BE2C (cell line): ENCODE measurements around the gene RXRB.
"Not testable (repeated sequence)": the region's sequence is repeated elsewhere in the genome, so short reads cannot be mapped to it uniquely, and the experiment has no call there.

Experiments used
- DNase-seq: peaks from one replicate; pipeline ENCODE4 v3.0.0-alpha.2; 2020
- H3K27me3 ChIP-seq: fragments of 250-450 bp; sonication (Bioruptor Pico); 2 replicates; pipeline ENCODE4 v1.5.1; 2020; ENCODE audit warnings: mild to moderate bottlenecking
- H3K36me3 ChIP-seq: fragments of 250-450 bp; sonication (Bioruptor Pico); 2 replicates; pipeline ENCODE4 v1.5.1; 2020; ENCODE audit warnings: mild to moderate bottlenecking
- H3K4me1 ChIP-seq: fragments of 250-450 bp; sonication (Bioruptor Pico); 2 replicates; pipeline ENCODE4 v1.5.1; 2020
- H3K4me3 ChIP-seq: 2 replicates; pipeline ENCODE4 v1.5.1; 2011; ENCODE audit warnings: low read depth, low read length
- H3K9me3 ChIP-seq: fragments of 250-450 bp; sonication (Bioruptor Pico); 2 replicates; pipeline ENCODE4 v1.5.1; 2020
- TF ChIP-seq, protein P1 (sequence below): IDR thresholded peaks from 2 replicates; pipeline ENCODE4 v1.5.1; 2012; ENCODE audit warnings: mild to moderate bottlenecking, low read depth, low read length

The RXRB gene

GRCh38 chr6:33151050-33151449, 49.4 kb downstream of the RXRB start:
- no peak for DNase-seq

DNA sequence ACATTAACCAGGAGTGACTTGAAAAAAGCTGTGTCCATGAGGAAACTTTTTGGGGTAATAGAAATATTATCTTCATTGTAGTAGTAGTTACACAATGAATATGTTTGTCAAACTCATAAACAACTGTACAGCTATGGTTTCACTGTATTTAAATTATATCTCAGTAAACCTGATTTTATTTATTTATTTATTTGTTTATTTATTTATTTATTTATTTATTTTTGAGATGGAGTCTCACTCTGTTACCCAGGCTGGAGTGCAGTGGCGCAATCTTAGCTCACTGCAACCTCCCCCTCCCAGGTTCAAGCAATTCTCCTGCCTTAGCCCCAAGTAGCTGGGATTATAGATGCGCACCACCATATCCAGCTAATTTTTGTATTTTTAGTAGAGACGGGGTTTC, 49.9 kb downstream of the RXRB start:
- not testable (repeated sequence) for H3K4me3 ChIP-seq, H3K36me3 ChIP-seq, H3K4me1 ChIP-seq, H3K9me3 ChIP-seq, DNase-seq
- peaks cover 27% of the 10 kb centered on the region for H3K27me3 ChIP-seq

More at GRCh38 chr6:33151050-33151449, 49.4 kb downstream of the RXRB start:
- Histone ChIP-seq H3K27me3 (peaks cover 26% of the 10 kb centered on the region), H3K4me1 (no peaks in the 10 kb centered on the region), H3K9me3 (no peaks in the 10 kb centered on the region), H3K4me3 (no peak overlapping the region), H3K36me3 (no peaks in the 10 kb centered on the region)
- TF ChIP-seq, protein P1, sequence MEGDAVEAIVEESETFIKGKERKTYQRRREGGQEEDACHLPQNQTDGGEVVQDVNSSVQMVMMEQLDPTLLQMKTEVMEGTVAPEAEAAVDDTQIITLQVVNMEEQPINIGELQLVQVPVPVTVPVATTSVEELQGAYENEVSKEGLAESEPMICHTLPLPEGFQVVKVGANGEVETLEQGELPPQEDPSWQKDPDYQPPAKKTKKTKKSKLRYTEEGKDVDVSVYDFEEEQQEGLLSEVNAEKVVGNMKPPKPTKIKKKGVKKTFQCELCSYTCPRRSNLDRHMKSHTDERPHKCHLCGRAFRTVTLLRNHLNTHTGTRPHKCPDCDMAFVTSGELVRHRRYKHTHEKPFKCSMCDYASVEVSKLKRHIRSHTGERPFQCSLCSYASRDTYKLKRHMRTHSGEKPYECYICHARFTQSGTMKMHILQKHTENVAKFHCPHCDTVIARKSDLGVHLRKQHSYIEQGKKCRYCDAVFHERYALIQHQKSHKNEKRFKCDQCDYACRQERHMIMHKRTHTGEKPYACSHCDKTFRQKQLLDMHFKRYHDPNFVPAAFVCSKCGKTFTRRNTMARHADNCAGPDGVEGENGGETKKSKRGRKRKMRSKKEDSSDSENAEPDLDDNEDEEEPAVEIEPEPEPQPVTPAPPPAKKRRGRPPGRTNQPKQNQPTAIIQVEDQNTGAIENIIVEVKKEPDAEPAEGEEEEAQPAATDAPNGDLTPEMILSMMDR: no peak

- DNase-seq: no peak
- H3K9me3 ChIP-seq: no peaks in the 10 kb centered on the region
- H3K4me3 ChIP-seq: no peak overlapping the region
- peaks cover 29% of the 10 kb centered on the region for H3K27me3 ChIP-seq
- H3K36me3 ChIP-seq: no peaks in the 10 kb centered on the region
- TF ChIP-seq, protein P1: peak; percentile 86
- no peaks in the 10 kb centered on the region for H3K4me1 ChIP-seq
Observed at GRCh38 chr6:33147807-33148666, 52.4 kb downstream of the RXRB start.

- H3K36me3 ChIP-seq: no peaks in the 10 kb centered on the region
- no peaks in the 10 kb centered on the region for H3K4me1 ChIP-seq
- no peak for DNase-seq
- no peaks in the 10 kb centered on the region for H3K9me3 ChIP-seq
- TF ChIP-seq, protein P1: no peak
- H3K4me3 ChIP-seq: no peak overlapping the region
- peaks cover 29% of the 10 kb centered on the region for H3K27me3 ChIP-seq
Observed at GRCh38 chr6:33144373-33144772, 56.1 kb downstream of the RXRB start.
